Caki2 (cell line): ENCODE data around the gene CUEDC1. TPM values are rescaled to one million over a fixed set of nuclear protein-coding genes. Genes with fewer than 3 reads are reported as not detected.

Source experiments
- DNase-seq: peaks from one replicate; pipeline ENCODE4 v3.0.0-alpha.2; 2015; ENCODE audit warnings: low read depth
- in situ Hi-C: cut with HindIII; loops from 2 replicates; pipeline ENCODE4 v1.10.0; 2016; ENCODE audit warnings: low sequenced_read_pairs, low pct_unique_long_range_greater_than_20kb, mixed read lengths
- total RNA-seq: library from RNA; depleted of rRNA; stranded (reverse); fragments of >200 nt; shearing (Covaris generic); gene quantifications from 2 replicates; pipeline ENCODE4 v1.2.3, GENCODE V29; 2014; ENCODE audit warnings: low replicate concordance

Gene CUEDC1
- total RNA-seq, 1 experiment from 2014 or later = 24.8 TPM

GRCh38 chr17:57874434-57875289 is 80.5 kb downstream of the CUEDC1 start:
- in situ Hi-C loops = no loop called here

DNA sequence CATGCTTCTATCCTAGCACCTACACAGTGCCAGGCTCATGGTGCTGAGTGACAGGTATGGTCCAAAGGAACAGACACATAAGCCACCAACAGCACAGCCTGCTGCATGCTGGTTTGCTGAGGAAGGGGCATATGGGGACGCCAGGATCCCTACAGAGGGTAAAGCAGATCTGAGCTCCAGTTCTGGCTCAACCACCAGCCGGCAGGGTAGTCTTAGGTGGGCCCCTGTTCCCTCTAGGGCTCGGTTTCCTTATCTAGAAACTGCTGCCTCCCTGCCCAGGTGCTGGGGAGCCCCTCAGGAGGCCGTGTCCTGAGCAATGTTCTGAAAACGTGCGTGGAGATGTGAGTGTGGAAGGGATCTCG is 81.2 kb downstream of the CUEDC1 start:
- in situ Hi-C loops = no loop called here
- no peak for DNase-seq

More at GRCh38 chr17:57874434-57875289, 80.5 kb downstream of the CUEDC1 start:
- DNase-seq = no peak

DNA sequence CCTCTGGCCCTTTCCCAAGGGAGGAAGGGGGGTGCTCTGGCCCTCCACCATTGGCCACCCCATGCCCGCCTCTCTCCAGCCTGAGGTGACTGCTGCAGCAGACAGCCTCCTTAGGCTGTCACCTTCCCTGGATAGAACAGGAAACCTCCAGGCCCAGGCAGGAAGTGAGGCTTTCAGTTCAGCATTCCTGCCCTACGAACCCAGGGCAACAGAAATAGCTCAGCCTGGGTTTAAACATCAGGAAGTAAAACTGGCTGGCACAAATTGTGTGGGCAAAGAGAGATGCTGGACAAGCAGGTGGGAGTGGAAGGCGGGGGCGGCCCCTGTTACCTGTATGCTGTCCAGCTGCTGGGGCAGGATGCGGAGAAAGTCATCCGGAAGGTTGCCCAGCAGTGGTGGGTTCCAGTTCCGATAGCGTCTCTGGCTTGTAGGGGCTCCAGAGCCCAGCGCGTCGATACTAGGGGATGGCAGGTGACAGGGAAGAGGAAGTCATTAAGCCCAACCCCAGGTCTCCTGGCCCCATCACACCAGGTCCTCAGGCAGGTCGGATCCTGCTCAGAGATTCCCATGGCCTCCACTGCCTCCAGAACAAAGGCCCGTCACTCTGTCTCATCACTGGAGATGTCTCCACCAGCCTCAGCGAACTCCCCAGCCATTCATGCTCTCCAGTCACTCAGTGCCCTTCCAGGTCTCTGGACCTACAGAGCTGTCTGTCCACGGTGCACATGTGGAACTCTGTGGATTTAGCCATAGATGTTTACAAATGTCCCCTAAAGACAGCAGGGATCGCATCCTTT is 81.8 kb downstream of the CUEDC1 start:
- in situ Hi-C loops = no loop called here
- DNase-seq = no peak

DNA sequence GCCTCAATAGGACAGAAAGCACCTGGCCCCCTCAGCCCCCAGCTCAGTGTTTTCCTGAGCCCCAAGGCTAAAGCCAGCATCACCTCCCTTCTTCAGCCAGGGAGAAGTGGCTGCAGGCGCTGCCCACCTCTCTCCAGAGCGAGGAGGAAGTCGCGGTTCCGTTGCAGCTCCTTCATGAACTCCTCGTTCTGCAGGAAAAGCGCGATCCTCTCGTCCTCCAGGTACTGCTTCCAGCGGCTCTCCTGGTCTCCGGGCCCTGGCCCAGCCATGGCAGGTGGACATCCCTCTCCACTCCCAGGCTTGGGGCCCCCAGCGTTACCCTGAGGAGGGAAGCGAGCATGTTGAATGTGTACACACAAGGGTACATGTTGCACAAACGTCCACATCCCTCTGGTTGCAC is 82.7 kb downstream of the CUEDC1 start:
- DNase-seq = no peak
- in situ Hi-C loops = no loop called here

DNA sequence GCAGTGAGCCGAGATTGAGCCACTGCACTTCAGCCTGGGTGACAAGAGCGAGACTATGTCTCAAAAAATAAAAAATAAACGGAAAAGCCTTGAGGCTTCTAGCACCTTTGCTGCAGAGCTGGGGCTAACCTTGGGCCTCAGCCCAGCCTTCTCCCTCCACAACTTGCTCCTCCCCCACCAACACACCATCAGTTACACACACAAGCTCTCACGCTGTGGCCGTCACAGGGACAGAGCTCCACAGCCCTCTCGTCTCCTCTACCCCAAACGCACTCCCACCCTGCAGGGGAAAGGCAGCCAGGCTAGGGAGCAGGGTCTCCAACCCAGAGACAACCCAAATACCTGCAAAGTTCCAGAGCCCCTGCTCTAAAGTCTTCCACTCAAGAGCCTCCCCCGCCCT is 83.3 kb downstream of the CUEDC1 start:
- in situ Hi-C loops = no loop called here
- DNase-seq = no peak

DNA sequence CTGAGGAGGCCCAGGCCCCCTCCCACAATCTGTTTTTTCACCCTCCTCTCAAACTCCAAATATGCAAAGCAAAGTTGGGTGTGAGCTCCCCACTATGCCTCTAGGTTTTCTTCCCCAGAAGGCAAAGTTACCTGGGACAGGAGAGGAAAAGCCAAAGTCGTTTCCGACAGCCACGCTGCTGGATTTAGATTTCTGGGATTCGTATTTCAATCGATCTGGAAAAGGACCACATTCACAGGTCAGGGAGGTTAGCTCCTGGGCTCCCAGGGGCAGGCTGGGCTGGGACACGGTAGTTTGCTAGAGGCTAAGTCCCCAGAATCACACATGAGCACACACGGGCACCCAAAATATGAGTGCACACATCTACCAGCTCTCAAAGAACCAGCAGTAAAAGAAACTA is 84.1 kb downstream of the CUEDC1 start:
- in situ Hi-C loops = no loop called here
- DNase-seq = no peak

- no peak for DNase-seq
- in situ Hi-C loops = no loop called here
These were observed 85.0 kb downstream of the CUEDC1 start for GRCh38 chr17:57870283-57870635.

- no peak for DNase-seq
- in situ Hi-C loops = no loop called here
These were observed 85.5 kb downstream of the CUEDC1 start for GRCh38 chr17:57869617-57870282.

- DNase-seq = no peak
- in situ Hi-C loops = no loop called here
These were observed 86.1 kb downstream of the CUEDC1 start for GRCh38 chr17:57868910-57869616.

- DNase-seq = peak; percentile 91
- in situ Hi-C loops = no loop called here
These were observed 87.0 kb downstream of the CUEDC1 start for GRCh38 chr17:57868007-57868909.

- in situ Hi-C loops = no loop called here
- DNase-seq = no peak
These were observed 88.1 kb downstream of the CUEDC1 start for GRCh38 chr17:57867126-57867525.

DNA sequence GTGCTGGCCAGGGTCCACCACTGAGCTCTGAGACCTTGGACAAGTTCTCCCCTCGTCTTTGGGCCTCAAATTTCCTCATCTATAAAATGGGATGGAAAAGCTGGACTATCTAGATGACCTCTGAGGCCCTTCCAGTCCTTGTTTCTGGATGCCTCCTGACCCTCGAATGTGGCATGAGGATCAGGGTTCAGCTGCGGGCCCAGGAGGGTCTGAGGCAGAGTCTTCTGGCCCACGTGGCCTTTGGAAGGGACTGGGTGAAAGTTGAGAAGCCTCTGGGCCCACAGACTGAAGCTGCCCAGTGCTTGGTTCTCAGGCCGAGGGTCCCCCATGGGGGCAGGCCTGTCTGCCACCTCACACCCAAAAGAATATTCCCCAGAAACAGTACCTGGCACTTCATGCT is 88.5 kb downstream of the CUEDC1 start:
- DNase-seq = no peak
- in situ Hi-C loops = no loop called here

DNA sequence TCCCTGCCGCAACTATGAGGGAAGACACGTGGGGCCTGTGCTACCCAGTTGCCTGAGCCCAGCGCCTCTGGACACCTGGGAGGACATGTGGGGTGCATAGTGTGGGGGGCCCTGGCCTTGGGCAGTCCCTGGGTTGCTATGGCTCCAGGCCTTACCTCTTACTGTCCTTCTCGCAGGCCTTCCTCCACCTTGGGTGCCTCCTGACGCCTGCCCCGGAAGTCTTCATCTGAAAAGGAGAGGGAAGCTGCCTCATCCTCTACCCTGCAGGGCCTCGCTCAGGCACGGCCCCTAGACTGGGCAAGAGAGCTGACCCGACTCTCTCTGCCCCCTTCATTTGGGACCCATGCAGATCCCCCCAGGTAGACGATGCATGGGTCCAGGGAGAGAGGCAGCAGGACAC is 88.9 kb downstream of the CUEDC1 start:
- in situ Hi-C loops = no loop called here
- DNase-seq = no peak

DNA sequence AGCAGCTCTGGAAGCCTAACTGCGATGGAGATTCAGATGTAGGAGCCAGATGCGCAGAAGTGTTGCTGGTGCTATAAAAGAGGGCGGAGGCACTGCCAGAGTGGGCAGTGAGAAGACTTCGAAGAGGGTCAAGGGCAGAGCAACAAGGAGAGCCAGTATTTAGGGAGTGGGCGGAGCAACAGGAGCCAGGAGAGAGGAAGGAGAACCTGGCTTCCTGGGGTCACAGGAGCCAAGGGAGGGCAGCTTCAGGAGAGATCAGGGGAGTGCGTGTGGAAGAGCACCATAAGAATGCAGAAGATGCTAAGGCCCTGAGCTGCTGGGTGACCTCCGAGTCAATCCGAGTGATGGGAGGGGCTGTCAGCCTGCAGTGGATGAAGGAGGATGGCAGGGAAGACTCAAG is 90.9 kb downstream of the CUEDC1 start:
- in situ Hi-C loops = no loop called here
- DNase-seq = no peak

GRCh38 chr17:57862694-57863667 is 92.2 kb downstream of the CUEDC1 start:
- in situ Hi-C loops = no loop called here
- DNase-seq = no peak

DNA sequence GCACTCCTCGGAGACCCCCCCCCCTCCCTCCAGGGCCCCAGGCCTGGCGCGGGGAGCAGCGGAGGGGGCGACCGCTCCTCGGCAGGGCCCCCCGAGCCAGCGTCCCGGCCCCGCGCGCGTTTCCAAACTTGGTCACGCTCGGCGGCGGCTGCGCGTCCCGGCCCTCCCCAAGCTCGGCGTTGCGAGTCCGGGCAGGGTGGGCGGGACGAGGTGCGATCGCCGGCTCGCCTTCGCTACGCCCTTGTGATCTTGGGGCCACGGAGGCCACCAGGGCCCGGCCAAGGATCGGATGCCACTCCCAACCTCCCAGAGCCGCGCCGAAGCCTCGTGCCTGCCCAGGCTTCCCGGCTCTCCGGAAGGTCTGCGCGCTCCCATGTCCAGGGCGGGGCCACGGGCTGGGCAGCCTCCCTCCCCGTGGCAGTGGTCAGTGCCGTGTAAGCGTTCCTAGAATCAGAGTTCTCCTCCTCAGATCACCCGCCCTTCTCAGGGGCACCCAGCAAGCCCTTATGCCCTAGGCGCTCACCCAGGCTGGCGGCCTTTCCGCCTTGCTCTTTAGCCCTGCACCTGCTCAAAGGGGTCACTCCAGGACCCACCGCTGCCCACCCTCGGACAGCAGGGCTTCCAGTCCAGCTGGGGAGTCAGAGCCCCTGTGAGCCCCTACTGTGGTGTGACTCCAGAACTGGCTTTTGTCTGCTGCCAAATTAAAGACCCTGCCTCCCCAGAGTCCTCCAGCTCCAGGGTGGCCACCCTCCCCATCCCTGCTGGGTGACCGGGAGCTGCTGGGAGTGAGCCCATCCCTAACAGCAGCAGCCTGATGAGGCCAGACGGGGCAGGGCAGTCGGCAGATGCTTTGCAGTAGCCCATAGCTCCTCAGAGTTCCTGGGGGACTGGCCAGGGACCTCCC is 93.2 kb downstream of the CUEDC1 start:
- peak; percentile 89 for DNase-seq
- in situ Hi-C loops = no loop called here
